ENCODE results near the gene NANS. TPM values are rescaled to one million over a fixed set of nuclear protein-coding genes. Genes with fewer than 3 reads are reported as not detected.

Gene NANS
- total and polyA plus RNA-seq, 2 of the 8 experiments (the other 6 are each of a cell fraction or from before 2014, with no cell fraction given) = 56.5 to 67.3 TPM

- no peak overlapping the region for H2BK20ac ChIP-seq (ENCODE audit: low read length)
- H3K23ac ChIP-seq (ENCODE audit: insufficient read length) = no peak overlapping the region
- POLR2A ChIA-PET (ENCODE audit: partially characterized antibody) = no interaction called here
- H3K9me3 ChIP-seq (ENCODE audit: insufficient read depth in 2 of 2, low read depth in 1 of 2, low read length in 1 of 2) = no peaks in the 10 kb centered on the region
- no peak overlapping the region for H3K9ac ChIP-seq (replicated peaks in 1 of 4; ENCODE audit: extremely low read depth in 1 of 4, low read depth in 3 of 4, low read length in 3 of 4)
- TF ChIP-seq HDAC6 (IDR thresholded peaks at IDR 0.05; ENCODE audit: low read depth, low read length) = no peak
- TF ChIP-seq, protein P1, sequence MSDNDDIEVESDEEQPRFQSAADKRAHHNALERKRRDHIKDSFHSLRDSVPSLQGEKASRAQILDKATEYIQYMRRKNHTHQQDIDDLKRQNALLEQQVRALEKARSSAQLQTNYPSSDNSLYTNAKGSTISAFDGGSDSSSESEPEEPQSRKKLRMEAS (IDR thresholded peaks at IDR 0.05) = no peak
- no peak for TF ChIP-seq EZH2 (IDR thresholded peaks at IDR 0.05; ENCODE audit: low read depth, low read length, severe bottlenecking)
- no peak for TF ChIP-seq CHD1 (IDR thresholded peaks at IDR 0.05; ENCODE audit: low read depth, low read length)
- TF ChIP-seq CEBPB (IDR thresholded peaks at IDR 0.05; ENCODE audit: low read depth, low read length) = no peak
- TF ChIP-seq CTCF (IDR thresholded peaks at IDR 0.05; ENCODE audit: control extremely low read depth in 1 of 3, insufficient read depth in 1 of 3, low read depth in 1 of 3, low read length in 3 of 3) = no peak
- TF ChIP-seq CBX5 (IDR thresholded peaks at IDR 0.05; ENCODE audit: low read depth, low read length) = no peak
- no peak for TF ChIP-seq EP300 (IDR thresholded peaks at IDR 0.05; ENCODE audit: borderline replicate concordance in 1 of 2, low read depth in 2 of 2, low read length in 2 of 2)
- no peak for TF ChIP-seq BRCA1 (IDR thresholded peaks at IDR 0.05; ENCODE audit: low read depth, low read length)
- TF ChIP-seq SUZ12 (IDR thresholded peaks at IDR 0.05; ENCODE audit: low read length) = no peak
- TF ChIP-seq TCF12 (IDR thresholded peaks at IDR 0.05; ENCODE audit: low read depth, low read length) = no peak
- no peak for TF ChIP-seq KDM1A (IDR thresholded peaks at IDR 0.05; ENCODE audit: borderline replicate concordance, low read length)
- no peak overlapping the region for H3K4me2 ChIP-seq (ENCODE audit: insufficient read depth in 1 of 2, low read depth in 2 of 2, low read length in 2 of 2)
- no peak overlapping the region for H3K18ac ChIP-seq (ENCODE audit: extremely low read depth, low read length)
- no peak overlapping the region for H2AK5ac ChIP-seq (ENCODE audit: low read depth, low read length)
- H3K4me1 ChIP-seq (replicated peaks in 1 of 4; ENCODE audit: control insufficient read depth in 3 of 4, insufficient read depth in 4 of 4, low read length in 3 of 4) = no peaks in the 10 kb centered on the region
- CTCF ChIA-PET (ENCODE audit: partially characterized antibody) = interaction anchor here (0.9 to 1.3 kb wide), 5 partner anchors 10 to 44 kb away, joined by 3 to 5 read pairs (median 3); no protein-coding TSS in a partner anchor
- H3K79me1 ChIP-seq (ENCODE audit: low read depth, low read length) = no peaks in the 10 kb centered on the region
- H3K36me3 ChIP-seq (ENCODE audit: control insufficient read depth in 2 of 4, insufficient read depth in 4 of 4, low read length in 3 of 4) = no peaks in the 10 kb centered on the region
- no peaks in the 10 kb centered on the region for H3K79me2 ChIP-seq (ENCODE audit: control insufficient read depth in 1 of 2, insufficient read depth in 2 of 2, low read length in 2 of 2)
- DNase-seq (ENCODE audit: low read depth in 1 of 2, low spot score in 2 of 2) = no peak
- no peaks in the 10 kb centered on the region for H3K23me2 ChIP-seq (ENCODE audit: low read depth, low read length)
- peaks cover 0 to 3% (median 0%) of the 10 kb centered on the region in 4 experiments; a peak in 2 of 7 replicates for H3K27me3 ChIP-seq (replicated peaks in 1 of 4; ENCODE audit: control insufficient read depth in 3 of 4, extremely low read depth in 1 of 4, insufficient read depth in 3 of 4, low read length in 3 of 4)
- FAIRE-seq = no peak
- no peak overlapping the region for H3K27ac ChIP-seq (ENCODE audit: low read depth, low read length)
- H3K14ac ChIP-seq (ENCODE audit: insufficient read length) = no peak overlapping the region
- H2BK120ac ChIP-seq (replicated peaks; ENCODE audit: low read depth, low read length) = no peak overlapping the region
- H3K4me3 ChIP-seq (ENCODE audit: extremely low read depth in 1 of 4, insufficient read depth in 2 of 4, low read depth in 3 of 4, low read length in 4 of 4) = no peak overlapping the region
- H3K4ac ChIP-seq (replicated peaks; ENCODE audit: insufficient read length, low read depth, low read length) = no peak overlapping the region
- no peak overlapping the region for H2BK5ac ChIP-seq (ENCODE audit: low read depth, low read length)
- H3K56ac ChIP-seq (replicated peaks; ENCODE audit: insufficient read length, low read depth, low read length) = no peak overlapping the region
- no peaks in the 10 kb centered on the region for H4K20me1 ChIP-seq (replicated peaks in 1 of 2; ENCODE audit: control insufficient read depth in 1 of 2, insufficient read depth in 2 of 2, low read length in 2 of 2)
- no peak overlapping the region for H4K5ac ChIP-seq (ENCODE audit: insufficient read length, low read depth, low read length)
- no peak overlapping the region for H2BK15ac ChIP-seq (ENCODE audit: low read length)
- H2BK12ac ChIP-seq (ENCODE audit: low read depth, low read length) = no peak overlapping the region
- H2AFZ ChIP-seq (ENCODE audit: low read length) = no peak overlapping the region
- no peak overlapping the region for H4K91ac ChIP-seq (replicated peaks; ENCODE audit: insufficient read length, low read length)
- H4K8ac ChIP-seq (ENCODE audit: extremely low read depth, insufficient read depth, low read length) = no peak overlapping the region
These were observed 19.2 kb upstream of the NANS start for GRCh38 chr9:98037357-98037756.
